ENCODE data around the gene CSF2.

DNA sequence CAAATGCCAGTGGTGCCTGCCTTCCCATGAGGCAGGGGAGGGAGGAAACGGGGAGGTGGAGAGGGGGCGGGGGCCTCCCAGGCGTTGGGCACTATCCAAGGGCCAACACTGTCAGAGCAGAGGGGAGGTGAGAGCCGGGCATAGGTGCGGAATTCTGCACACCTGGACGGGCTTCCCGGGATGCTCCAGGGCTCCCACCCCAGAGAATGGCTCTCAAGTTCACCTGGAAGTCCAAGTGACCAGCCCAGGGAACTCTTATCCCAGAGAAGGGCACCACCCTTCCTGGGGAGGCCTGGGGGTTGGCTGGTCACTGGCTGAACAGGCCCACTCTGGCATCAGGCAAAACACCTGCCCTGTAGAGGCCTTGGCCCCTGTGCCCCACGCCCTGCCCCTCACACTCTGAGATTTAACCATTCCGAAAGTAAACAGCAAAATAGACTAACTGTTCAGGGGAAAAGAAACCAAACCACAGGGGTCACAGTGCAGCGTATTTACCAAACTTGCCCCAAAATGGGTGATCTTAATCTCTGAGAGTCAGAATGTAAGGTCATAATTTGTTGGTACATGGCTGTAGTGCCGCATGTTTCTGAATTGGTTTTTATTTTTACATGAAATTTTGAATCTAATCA, 2.7 kb downstream of the CSF2 start:
- TF ChIP-seq POLR2AphosphoS5 (IDR thresholded peaks at IDR 0.05; ENCODE audit: low read depth) = no peak
- TF ChIP-seq, protein P1, sequence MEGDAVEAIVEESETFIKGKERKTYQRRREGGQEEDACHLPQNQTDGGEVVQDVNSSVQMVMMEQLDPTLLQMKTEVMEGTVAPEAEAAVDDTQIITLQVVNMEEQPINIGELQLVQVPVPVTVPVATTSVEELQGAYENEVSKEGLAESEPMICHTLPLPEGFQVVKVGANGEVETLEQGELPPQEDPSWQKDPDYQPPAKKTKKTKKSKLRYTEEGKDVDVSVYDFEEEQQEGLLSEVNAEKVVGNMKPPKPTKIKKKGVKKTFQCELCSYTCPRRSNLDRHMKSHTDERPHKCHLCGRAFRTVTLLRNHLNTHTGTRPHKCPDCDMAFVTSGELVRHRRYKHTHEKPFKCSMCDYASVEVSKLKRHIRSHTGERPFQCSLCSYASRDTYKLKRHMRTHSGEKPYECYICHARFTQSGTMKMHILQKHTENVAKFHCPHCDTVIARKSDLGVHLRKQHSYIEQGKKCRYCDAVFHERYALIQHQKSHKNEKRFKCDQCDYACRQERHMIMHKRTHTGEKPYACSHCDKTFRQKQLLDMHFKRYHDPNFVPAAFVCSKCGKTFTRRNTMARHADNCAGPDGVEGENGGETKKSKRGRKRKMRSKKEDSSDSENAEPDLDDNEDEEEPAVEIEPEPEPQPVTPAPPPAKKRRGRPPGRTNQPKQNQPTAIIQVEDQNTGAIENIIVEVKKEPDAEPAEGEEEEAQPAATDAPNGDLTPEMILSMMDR (IDR thresholded peaks at IDR 0.05; ENCODE audit: insufficient read depth, low read length) = no peak

All from HL-60 (cell line).